ENCODE results near the gene L2HGDH.

- TF ChIP-seq CTCF (IDR thresholded peaks at IDR 0.05): no peak
- no peak for TF ChIP-seq EP300 (IDR thresholded peaks at IDR 0.05)
- TF ChIP-seq POLR2A (IDR thresholded peaks at IDR 0.05): no peak
These were observed 78.7 kb downstream of the L2HGDH start for GRCh38 chr14:50233166-50233950.
